CD4-positive, alpha-beta T cell treated with Interferon gamma for 1 hour (primary cell): ENCODE measurements around the gene JMJD7.

Experiments used
- DNase-seq: peaks from one replicate; pipeline ENCODE4 v3.0.0-alpha.2; 2020

The JMJD7 gene

GRCh38 chr15:41887161-41887560, 59.3 kb downstream of the JMJD7 start:
- DNase-seq = no peak
